ENCODE results near the gene C8G. TPM values are rescaled to one million over a fixed set of nuclear protein-coding genes. Genes with fewer than 3 reads are reported as not detected.

C8G gene
- total RNA-seq, 1 experiment from 2014 or later = 0.85 TPM

DNA sequence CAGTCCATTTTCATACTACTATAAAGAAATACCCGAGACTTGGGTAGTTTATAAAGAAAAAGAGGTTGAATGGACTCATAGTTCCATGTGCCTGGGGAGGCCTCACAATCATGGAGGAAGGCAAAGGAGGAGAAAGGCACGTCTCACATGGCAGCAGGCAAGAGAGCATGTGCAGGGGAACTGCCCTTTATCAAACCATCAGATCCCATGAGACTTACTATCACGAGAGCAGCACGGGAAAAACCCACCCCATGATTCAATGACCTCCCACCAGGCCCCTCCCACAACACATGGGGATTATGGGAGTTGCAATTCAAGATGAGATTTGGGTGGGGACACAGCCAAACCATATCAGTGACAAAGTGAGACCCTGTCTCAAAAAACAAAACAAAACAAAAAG is 38.8 kb upstream of the C8G start (continued):
- TF ChIP-seq, protein P1, sequence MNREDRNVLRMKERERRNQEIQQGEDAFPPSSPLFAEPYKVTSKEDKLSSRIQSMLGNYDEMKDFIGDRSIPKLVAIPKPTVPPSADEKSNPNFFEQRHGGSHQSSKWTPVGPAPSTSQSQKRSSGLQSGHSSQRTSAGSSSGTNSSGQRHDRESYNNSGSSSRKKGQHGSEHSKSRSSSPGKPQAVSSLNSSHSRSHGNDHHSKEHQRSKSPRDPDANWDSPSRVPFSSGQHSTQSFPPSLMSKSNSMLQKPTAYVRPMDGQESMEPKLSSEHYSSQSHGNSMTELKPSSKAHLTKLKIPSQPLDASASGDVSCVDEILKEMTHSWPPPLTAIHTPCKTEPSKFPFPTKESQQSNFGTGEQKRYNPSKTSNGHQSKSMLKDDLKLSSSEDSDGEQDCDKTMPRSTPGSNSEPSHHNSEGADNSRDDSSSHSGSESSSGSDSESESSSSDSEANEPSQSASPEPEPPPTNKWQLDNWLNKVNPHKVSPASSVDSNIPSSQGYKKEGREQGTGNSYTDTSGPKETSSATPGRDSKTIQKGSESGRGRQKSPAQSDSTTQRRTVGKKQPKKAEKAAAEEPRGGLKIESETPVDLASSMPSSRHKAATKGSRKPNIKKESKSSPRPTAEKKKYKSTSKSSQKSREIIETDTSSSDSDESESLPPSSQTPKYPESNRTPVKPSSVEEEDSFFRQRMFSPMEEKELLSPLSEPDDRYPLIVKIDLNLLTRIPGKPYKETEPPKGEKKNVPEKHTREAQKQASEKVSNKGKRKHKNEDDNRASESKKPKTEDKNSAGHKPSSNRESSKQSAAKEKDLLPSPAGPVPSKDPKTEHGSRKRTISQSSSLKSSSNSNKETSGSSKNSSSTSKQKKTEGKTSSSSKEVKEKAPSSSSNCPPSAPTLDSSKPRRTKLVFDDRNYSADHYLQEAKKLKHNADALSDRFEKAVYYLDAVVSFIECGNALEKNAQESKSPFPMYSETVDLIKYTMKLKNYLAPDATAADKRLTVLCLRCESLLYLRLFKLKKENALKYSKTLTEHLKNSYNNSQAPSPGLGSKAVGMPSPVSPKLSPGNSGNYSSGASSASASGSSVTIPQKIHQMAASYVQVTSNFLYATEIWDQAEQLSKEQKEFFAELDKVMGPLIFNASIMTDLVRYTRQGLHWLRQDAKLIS (CRISPR knock-in tag; IDR thresholded peaks at IDR 0.05; ENCODE audit: borderline replicate concordance) = no peak

DNA sequence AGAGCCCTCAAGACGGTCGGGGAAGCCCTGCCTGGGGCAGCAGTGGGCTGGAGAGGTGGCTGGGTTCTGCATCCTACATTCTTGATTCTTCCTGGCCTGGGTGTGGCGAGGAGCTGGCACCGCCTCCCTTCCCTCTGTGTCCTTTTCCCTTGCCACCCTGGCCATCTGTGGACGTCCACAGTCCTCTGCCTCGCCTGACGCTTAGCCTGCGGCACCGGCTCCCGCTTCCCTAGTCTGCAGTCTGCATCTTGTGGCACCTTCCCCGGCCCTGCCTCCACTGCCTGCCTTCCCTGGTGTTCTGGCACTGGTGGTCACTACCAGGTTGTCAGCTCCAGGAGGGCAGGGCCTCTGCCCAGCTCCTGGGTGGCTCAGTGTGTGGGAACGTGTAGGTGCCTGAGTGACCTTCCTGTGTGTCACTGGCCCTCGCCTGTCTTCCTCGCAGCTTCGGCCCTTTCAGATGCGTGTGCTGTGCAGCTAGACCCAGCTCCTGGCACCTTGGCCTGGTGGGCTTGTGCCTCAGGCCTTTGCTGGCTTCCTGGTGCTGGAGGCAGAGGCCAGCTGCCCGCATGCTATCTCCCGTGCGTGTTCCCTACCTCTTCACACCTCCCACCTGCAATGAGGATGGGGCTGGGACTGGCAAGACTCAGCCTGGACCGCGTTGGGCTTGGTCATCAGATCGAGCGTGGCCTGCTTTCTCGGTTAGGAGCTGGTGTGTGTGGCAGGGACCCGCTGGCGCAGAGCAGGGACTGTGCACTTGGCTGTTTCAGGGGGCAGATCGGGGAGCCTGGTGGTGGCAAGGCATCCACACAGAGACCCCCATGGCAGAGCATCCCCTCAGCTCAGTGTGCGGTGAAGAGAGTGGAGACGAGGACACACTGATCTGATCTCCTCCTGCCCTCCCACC is 37.8 kb upstream of the C8G start:
- no peaks in the 10 kb centered on the region for H3K4me1 Mint-ChIP-seq
- H3K27me3 Mint-ChIP-seq (ENCODE audit: low read depth) = no peaks in the 10 kb centered on the region
- ATAC-seq = no peak
- POLR2A ChIA-PET = interaction anchor here (1.1 kb wide), 1 partner anchor 9 kb away, joined by 3 read pairs; no protein-coding TSS in a partner anchor
- H3K36me3 Mint-ChIP-seq = peaks cover 38% of the 10 kb centered on the region
- TF ChIP-seq, protein P2, sequence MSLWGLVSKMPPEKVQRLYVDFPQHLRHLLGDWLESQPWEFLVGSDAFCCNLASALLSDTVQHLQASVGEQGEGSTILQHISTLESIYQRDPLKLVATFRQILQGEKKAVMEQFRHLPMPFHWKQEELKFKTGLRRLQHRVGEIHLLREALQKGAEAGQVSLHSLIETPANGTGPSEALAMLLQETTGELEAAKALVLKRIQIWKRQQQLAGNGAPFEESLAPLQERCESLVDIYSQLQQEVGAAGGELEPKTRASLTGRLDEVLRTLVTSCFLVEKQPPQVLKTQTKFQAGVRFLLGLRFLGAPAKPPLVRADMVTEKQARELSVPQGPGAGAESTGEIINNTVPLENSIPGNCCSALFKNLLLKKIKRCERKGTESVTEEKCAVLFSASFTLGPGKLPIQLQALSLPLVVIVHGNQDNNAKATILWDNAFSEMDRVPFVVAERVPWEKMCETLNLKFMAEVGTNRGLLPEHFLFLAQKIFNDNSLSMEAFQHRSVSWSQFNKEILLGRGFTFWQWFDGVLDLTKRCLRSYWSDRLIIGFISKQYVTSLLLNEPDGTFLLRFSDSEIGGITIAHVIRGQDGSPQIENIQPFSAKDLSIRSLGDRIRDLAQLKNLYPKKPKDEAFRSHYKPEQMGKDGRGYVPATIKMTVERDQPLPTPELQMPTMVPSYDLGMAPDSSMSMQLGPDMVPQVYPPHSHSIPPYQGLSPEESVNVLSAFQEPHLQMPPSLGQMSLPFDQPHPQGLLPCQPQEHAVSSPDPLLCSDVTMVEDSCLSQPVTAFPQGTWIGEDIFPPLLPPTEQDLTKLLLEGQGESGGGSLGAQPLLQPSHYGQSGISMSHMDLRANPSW (CRISPR knock-in tag; conservative IDR thresholded peaks at IDR 0.05; ENCODE audit: low read depth) = no peak
- TF ChIP-seq NFYB (CRISPR knock-in tag; conservative IDR thresholded peaks at IDR 0.05; ENCODE audit: low read depth) (no peak), ZNF317 (CRISPR knock-in tag; IDR thresholded peaks at IDR 0.05; ENCODE audit: borderline replicate concordance, low read depth) (no peak), GRHL2 (CRISPR knock-in tag; IDR thresholded peaks at IDR 0.05; ENCODE audit: insufficient replicate concordance, severe bottlenecking) (no peak), KAT7 (CRISPR knock-in tag; IDR thresholded peaks at IDR 0.05; ENCODE audit: borderline replicate concordance) (no peak), JAZF1 (CRISPR knock-in tag; IDR thresholded peaks at IDR 0.05) (no peak), RELA (CRISPR knock-in tag; IDR thresholded peaks at IDR 0.05; ENCODE audit: borderline replicate concordance) (no peak), ZNF423 (CRISPR knock-in tag; IDR thresholded peaks at IDR 0.05) (no peak), JUN (CRISPR knock-in tag; IDR thresholded peaks at IDR 0.05) (no peak), HMGA2 (CRISPR knock-in tag; IDR thresholded peaks at IDR 0.05) (no peak), FOXJ3 (CRISPR knock-in tag; IDR thresholded peaks at IDR 0.05; ENCODE audit: borderline replicate concordance) (no peak)
- TF ChIP-seq, protein P3, sequence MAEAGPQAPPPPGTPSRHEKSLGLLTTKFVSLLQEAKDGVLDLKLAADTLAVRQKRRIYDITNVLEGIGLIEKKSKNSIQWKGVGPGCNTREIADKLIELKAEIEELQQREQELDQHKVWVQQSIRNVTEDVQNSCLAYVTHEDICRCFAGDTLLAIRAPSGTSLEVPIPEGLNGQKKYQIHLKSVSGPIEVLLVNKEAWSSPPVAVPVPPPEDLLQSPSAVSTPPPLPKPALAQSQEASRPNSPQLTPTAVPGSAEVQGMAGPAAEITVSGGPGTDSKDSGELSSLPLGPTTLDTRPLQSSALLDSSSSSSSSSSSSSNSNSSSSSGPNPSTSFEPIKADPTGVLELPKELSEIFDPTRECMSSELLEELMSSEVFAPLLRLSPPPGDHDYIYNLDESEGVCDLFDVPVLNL (CRISPR knock-in tag; IDR thresholded peaks at IDR 0.05; ENCODE audit: borderline replicate concordance, low read depth) = no peak
- TF ChIP-seq, protein P4, sequence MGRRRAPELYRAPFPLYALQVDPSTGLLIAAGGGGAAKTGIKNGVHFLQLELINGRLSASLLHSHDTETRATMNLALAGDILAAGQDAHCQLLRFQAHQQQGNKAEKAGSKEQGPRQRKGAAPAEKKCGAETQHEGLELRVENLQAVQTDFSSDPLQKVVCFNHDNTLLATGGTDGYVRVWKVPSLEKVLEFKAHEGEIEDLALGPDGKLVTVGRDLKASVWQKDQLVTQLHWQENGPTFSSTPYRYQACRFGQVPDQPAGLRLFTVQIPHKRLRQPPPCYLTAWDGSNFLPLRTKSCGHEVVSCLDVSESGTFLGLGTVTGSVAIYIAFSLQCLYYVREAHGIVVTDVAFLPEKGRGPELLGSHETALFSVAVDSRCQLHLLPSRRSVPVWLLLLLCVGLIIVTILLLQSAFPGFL (CRISPR knock-in tag; IDR thresholded peaks at IDR 0.05; ENCODE audit: borderline replicate concordance) = no peak
- H3K27ac Mint-ChIP-seq = no peak overlapping the region
- no peaks in the 10 kb centered on the region for H3K9me3 Mint-ChIP-seq
- H3K4me3 Mint-ChIP-seq = no peak overlapping the region
- DNase-seq (ENCODE audit: low spot score) = no peak
- CTCF ChIA-PET = interaction anchor here (0.6 to 0.9 kb wide), 2 partner anchors 65 to 163 kb away, joined by 4 read pairs; partner anchors contain the start of genes AJM1 and SAPCD2

Measured in WTC11 (cell line).